DND-41 (cell line): ENCODE results near the gene NFATC2.

Source experiments
- ATAC-seq: fragments of 200-7000 bp; cut with Tn5 transposase; 3 replicates; pipeline ENCODE4 v1.9.1; 2021; ENCODE audit warnings: low read depth; ENCODE audit not compliant: insufficient read depth
- DNase-seq: peaks from one replicate; pipeline ENCODE4 v3.0.0-alpha.2; 2020
- H2AFZ ChIP-seq: 2 replicates; pipeline ENCODE4 v1.6.0; 2012; ENCODE audit warnings: low read depth, low read length
- H3K27ac ChIP-seq: 2 replicates; pipeline ENCODE4 v1.5.1; 2012; ENCODE audit warnings: low read length, inconsistent platforms
- H3K27me3 ChIP-seq: fragments of 200-600 bp; sonication (generic); 2 replicates; pipeline ENCODE4 v1.6.0; 2012; ENCODE audit warnings: low read length, mild to moderate bottlenecking, inconsistent platforms; ENCODE audit not compliant: insufficient read depth, poor library complexity
- H3K36me3 ChIP-seq: 2 replicates; pipeline ENCODE4 v1.5.1; 2012; ENCODE audit warnings: low read length, inconsistent platforms; ENCODE audit not compliant: insufficient read depth
- H3K4me1 ChIP-seq: 2 replicates; pipeline ENCODE4 v1.5.1; 2012; ENCODE audit warnings: mild to moderate bottlenecking, low read length; ENCODE audit not compliant: insufficient read depth
- H3K4me2 ChIP-seq: 2 replicates; pipeline ENCODE4 v1.6.0; 2012; ENCODE audit warnings: mild to moderate bottlenecking, moderate library complexity, low read length, inconsistent platforms; ENCODE audit not compliant: insufficient read depth
- H3K4me3 ChIP-seq, 2 experiments: fragments of 200-600 bp in 1 of 2; shearing (Covaris generic) in 1 of 2; 2 replicates each; pipeline ENCODE4 v1.5.1; 2012 to 2016; ENCODE audit warnings: inconsistent platforms in 2 of 2, low read length in 2 of 2, mild to moderate bottlenecking in 2 of 2, low read depth in 1 of 2, moderate library complexity in 1 of 2
- H3K79me2 ChIP-seq: 2 replicates; pipeline ENCODE4 v1.6.0; 2012; ENCODE audit warnings: low read length, inconsistent platforms; ENCODE audit not compliant: insufficient read depth
- H3K9ac ChIP-seq: 2 replicates; pipeline ENCODE4 v1.6.0; 2012; ENCODE audit warnings: low read depth, mild to moderate bottlenecking, inconsistent platforms, low read length, moderate library complexity
- H3K9me3 ChIP-seq: 2 replicates; pipeline ENCODE4 v1.5.1; 2012; ENCODE audit warnings: low read length, moderate library complexity, mild to moderate bottlenecking, inconsistent platforms; ENCODE audit not compliant: insufficient read depth, severe bottlenecking
- H4K20me1 ChIP-seq: 2 replicates; pipeline ENCODE4 v1.6.0; 2012; ENCODE audit warnings: low read length; ENCODE audit not compliant: insufficient read depth
- CTCF ChIP-seq: IDR thresholded peaks from 2 replicates; pipeline ENCODE4 v1.5.1; 2012; ENCODE audit warnings: borderline replicate concordance, low read length, moderate library complexity, mild to moderate bottlenecking; ENCODE audit not compliant: poor library complexity, severe bottlenecking; ENCODE audit errors: extremely low read depth
- EZH2 ChIP-seq: IDR thresholded peaks from 3 replicates; pipeline ENCODE4 v1.6.1; 2012; ENCODE audit warnings: borderline replicate concordance, low read depth, mild to moderate bottlenecking, moderate library complexity, low read length, inconsistent platforms; ENCODE audit not compliant: severe bottlenecking

NFATC2 gene

GRCh38 chr20:51533291-51534172 lies 9.0 kb downstream of the NFATC2 start:
- TF ChIP-seq EZH2 (no peak), CTCF (no peak)
- Histone ChIP-seq H3K9me3 (no peaks in the 10 kb centered on the region), H3K79me2 (no peaks in the 10 kb centered on the region), H3K4me3 (no peak overlapping the region), H3K9ac (no peak overlapping the region), H3K36me3 (no peaks in the 10 kb centered on the region), H3K27ac (no peak overlapping the region), H3K27me3 (peaks cover 24% of the 10 kb centered on the region), H4K20me1 (no peaks in the 10 kb centered on the region; the same call in 1 of the 2 replicates), H3K4me1 (no peaks in the 10 kb centered on the region), H3K4me2 (no peak overlapping the region), H2AFZ (no peak overlapping the region)
- no peak for DNase-seq
- no peak for ATAC-seq

GRCh38 chr20:51532577-51533191 lies 9.8 kb downstream of the NFATC2 start:
- Histone ChIP-seq H3K4me2 (no peak overlapping the region), H3K4me3 (no peak overlapping the region), H3K9ac (no peak overlapping the region), H2AFZ (no peak overlapping the region), H3K4me1 (no peaks in the 10 kb centered on the region), H3K9me3 (no peaks in the 10 kb centered on the region), H3K36me3 (no peaks in the 10 kb centered on the region), H3K79me2 (no peaks in the 10 kb centered on the region), H4K20me1 (no peaks in the 10 kb centered on the region; the same call in 1 of the 2 replicates), H3K27me3 (peaks cover 20% of the 10 kb centered on the region), H3K27ac (no peak overlapping the region)
- TF ChIP-seq EZH2 = no peak
- no peak for TF ChIP-seq CTCF
- DNase-seq = no peak
- ATAC-seq = no peak

DNA sequence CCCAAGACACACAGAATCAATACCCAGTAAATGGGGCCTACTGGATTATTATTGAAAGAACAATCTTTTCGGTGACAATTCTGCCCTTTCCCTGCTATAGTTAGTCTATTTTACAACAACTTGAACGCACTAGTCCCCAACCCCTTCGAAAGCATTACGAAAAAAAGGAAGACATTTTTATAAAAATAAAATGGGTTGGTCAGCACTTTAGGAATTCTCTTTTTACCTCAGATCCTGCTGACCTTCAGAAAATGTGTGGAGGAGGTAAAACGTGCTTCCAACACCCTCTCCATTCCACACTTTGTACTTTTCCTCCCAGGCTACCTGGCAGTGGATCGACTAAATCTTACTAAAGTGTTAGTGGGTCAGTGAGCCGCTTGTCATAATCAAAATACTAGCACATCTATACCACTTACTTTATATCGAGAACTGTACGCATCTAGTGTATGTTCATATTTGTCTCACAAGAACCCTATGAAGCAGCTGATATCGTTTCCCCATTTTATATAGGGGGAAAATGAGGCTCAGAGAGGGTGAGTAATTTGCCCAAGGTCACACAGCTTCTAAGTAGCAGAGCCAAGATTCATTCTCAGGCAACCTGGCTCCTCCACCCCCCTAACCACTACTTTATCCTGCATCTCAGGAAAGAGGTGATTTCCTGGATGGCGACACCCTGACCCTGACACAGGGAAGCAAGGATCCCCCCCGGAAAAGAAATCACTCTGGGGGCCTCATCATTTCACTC lies 10.6 kb downstream of the NFATC2 start:
- H3K4me1 ChIP-seq = no peaks in the 10 kb centered on the region
- H3K9me3 ChIP-seq = no peaks in the 10 kb centered on the region
- H3K79me2 ChIP-seq = no peaks in the 10 kb centered on the region
- H2AFZ ChIP-seq = no peak overlapping the region
- H3K27me3 ChIP-seq = peaks cover 17% of the 10 kb centered on the region
- H3K36me3 ChIP-seq = no peaks in the 10 kb centered on the region
- DNase-seq = no peak
- H3K9ac ChIP-seq = no peak overlapping the region
- no peak overlapping the region for H3K4me3 ChIP-seq
- no peak overlapping the region for H3K4me2 ChIP-seq
- TF ChIP-seq EZH2 = no peak
- no peak for TF ChIP-seq CTCF
- ATAC-seq = no peak
- H4K20me1 ChIP-seq = peaks cover 4% of the 10 kb centered on the region; the same call in 1 of the 2 replicates
- no peak overlapping the region for H3K27ac ChIP-seq
